IMR-90 (cell line): Measurements from ENCODE around the gene DNAJC6. TPM values are rescaled to one million over a fixed set of nuclear protein-coding genes. Genes with fewer than 3 reads are reported as not detected.
"Not testable (repeated sequence)": the region's sequence is repeated elsewhere in the genome, so short reads cannot be mapped to it uniquely, and the experiment has no call there.

ENCODE experiments used
- ATAC-seq: fragments of 200-7000 bp; cut with Tn5 transposase; 2 replicates; pipeline ENCODE4 v1.9.1; 2020; ENCODE audit warnings: low read depth, mild to moderate bottlenecking, moderate library complexity
- BruUV-seq: library from RNA; stranded (reverse); fragments of 400-500 nt; replicated peaks from 2 replicates; lab custom pipeline; 2021; lab: Mats Ljungman, UMichigan
- CTCF ChIA-PET: fragments of 300-600 bp; formaldehyde crosslinking; extraction: SDS; loops from one replicate; lab custom pipeline; 2021; ENCODE audit warnings: antibody characterized with exemption; lab: Yijun Ruan, JAX
- POLR2A ChIA-PET: fragments of 300-600 bp; sonication (Branson Sonifier 250); formaldehyde crosslinking; loops from one replicate; lab custom pipeline; 2022; ENCODE audit warnings: antibody characterized with exemption; ENCODE audit not compliant: unreplicated experiment; lab: Charles Lee
- DNase-seq: peaks from one replicate; pipeline ENCODE4 v3.0.0; 2013
- H2AFZ ChIP-seq: replicated peaks from 2 replicates; pipeline ENCODE3; 2013; ENCODE audit warnings: low read length, mild to moderate bottlenecking; ENCODE audit not compliant: poor library complexity
- H2AK5ac ChIP-seq: 2 replicates; pipeline ENCODE4 v1.6.1; 2013; ENCODE audit warnings: low read depth, low read length, inconsistent platforms
- H2AK9ac ChIP-seq: replicated peaks from 2 replicates; pipeline ENCODE3; 2013; ENCODE audit warnings: mild to moderate bottlenecking, low read depth, low read length, moderate library complexity; ENCODE audit not compliant: poor library complexity
- H2BK120ac ChIP-seq: 2 replicates; pipeline ENCODE4 v1.6.1; 2013; ENCODE audit warnings: low read depth, low read length, inconsistent platforms
- H2BK15ac ChIP-seq: 3 replicates; pipeline ENCODE4 v1.6.1; 2013; ENCODE audit warnings: low read depth, low read length, inconsistent platforms
- H2BK20ac ChIP-seq: 2 replicates; pipeline ENCODE4 v1.6.1; 2013; ENCODE audit warnings: low read depth, mild to moderate bottlenecking, inconsistent platforms, low read length, moderate library complexity
- H2BK5ac ChIP-seq: 2 replicates; pipeline ENCODE4 v1.6.1; 2013; ENCODE audit warnings: mild to moderate bottlenecking, low read depth, low read length, inconsistent platforms; ENCODE audit not compliant: poor library complexity, severe bottlenecking
- H3K14ac ChIP-seq: replicated peaks from 2 replicates; pipeline ENCODE4 v1.6.1; 2013; ENCODE audit warnings: low read depth, low read length, inconsistent platforms
- H3K18ac ChIP-seq: 2 replicates; pipeline ENCODE4 v1.6.1; 2013; ENCODE audit warnings: low read depth, low read length, control low read depth
- H3K23ac ChIP-seq: 2 replicates; pipeline ENCODE4 v1.6.1; 2013; ENCODE audit warnings: low read depth, low read length, inconsistent platforms
- H3K27ac ChIP-seq: 2 replicates; pipeline ENCODE4 v1.5.1; 2013; ENCODE audit warnings: mild to moderate bottlenecking, control low read depth, low read length; ENCODE audit not compliant: insufficient read depth
- H3K27me3 ChIP-seq: 2 replicates; pipeline ENCODE4 v1.6.1; 2013; ENCODE audit warnings: low read length; ENCODE audit not compliant: control insufficient read depth, insufficient read depth
- H3K36me3 ChIP-seq: 2 replicates; pipeline ENCODE4 v1.6.1; 2013; ENCODE audit warnings: low read length, mixed read lengths; ENCODE audit not compliant: control insufficient read depth, insufficient read depth
- H3K4ac ChIP-seq: 2 replicates; pipeline ENCODE4 v1.6.1; 2013; ENCODE audit warnings: low read depth, low read length, inconsistent platforms
- H3K4me1 ChIP-seq: 2 replicates; pipeline ENCODE4 v1.6.1; 2013; ENCODE audit warnings: low read length, mixed read lengths; ENCODE audit not compliant: control insufficient read depth, insufficient read depth
- H3K4me2 ChIP-seq: 2 replicates; pipeline ENCODE4 v1.6.1; 2013; ENCODE audit warnings: low read depth, mild to moderate bottlenecking, control low read depth, low read length, moderate library complexity
- H3K4me3 ChIP-seq: 2 replicates; pipeline ENCODE4 v1.5.1; 2013; ENCODE audit warnings: low read depth, mild to moderate bottlenecking, control low read depth, low read length, moderate library complexity; ENCODE audit not compliant: insufficient read depth
- H3K56ac ChIP-seq: 2 replicates; pipeline ENCODE4 v1.6.1; 2013; ENCODE audit warnings: low read length, inconsistent platforms; ENCODE audit not compliant: insufficient read depth; ENCODE audit errors: extremely low read depth
- H3K79me1 ChIP-seq, 2 experiments: 2 replicates each; pipeline ENCODE4 v1.6.1; 2013; ENCODE audit warnings: low read length in 2 of 2, inconsistent platforms in 1 of 2, low read depth in 1 of 2
- H3K9ac ChIP-seq: 2 replicates; pipeline ENCODE4 v1.6.1; 2013; ENCODE audit warnings: low read depth, low read length, control low read depth
- H3K9me1 ChIP-seq: 2 replicates; pipeline ENCODE4 v1.6.1; 2013; ENCODE audit warnings: low read length, inconsistent platforms; ENCODE audit not compliant: insufficient read depth
- H3K9me3 ChIP-seq: 2 replicates; pipeline ENCODE4 v1.6.1; 2013; ENCODE audit warnings: low read length; ENCODE audit not compliant: control insufficient read depth, insufficient read depth
- H4K20me1 ChIP-seq: 2 replicates; pipeline ENCODE4 v1.6.1; 2013; ENCODE audit warnings: low read length, inconsistent platforms; ENCODE audit not compliant: insufficient read depth
- H4K5ac ChIP-seq: 2 replicates; pipeline ENCODE4 v1.6.1; 2013; ENCODE audit warnings: mild to moderate bottlenecking, low read depth, low read length, control low read depth
- H4K8ac ChIP-seq, 2 experiments: 2 replicates each; pipeline ENCODE4 v1.6.1; 2013; ENCODE audit warnings: low read depth in 2 of 2, low read length in 2 of 2, control low read depth in 1 of 2, inconsistent platforms in 1 of 2
- H4K91ac ChIP-seq: 2 replicates; pipeline ENCODE4 v1.6.1; 2013; ENCODE audit warnings: low read depth, low read length, inconsistent platforms; ENCODE audit not compliant: insufficient read depth
- WGBS, 2 experiments: methylation state at CpG; one replicate each; pipeline versions ENCODE4 v1.1.5 to v1.1.7; 2013; ENCODE audit warnings: missing lambda C conversion rate in 2 of 2; ENCODE audit not compliant: insufficient read length in 1 of 2; ENCODE audit errors: extremely low coverage in 2 of 2; 5-methylcytosine and 5-hydroxymethylcytosine counted together
- dilution Hi-C: fragments of 300-500 bp; cut with HindIII; formaldehyde crosslinking; loops from one replicate; pipeline ENCODE4 v1.14.3; 2018; ENCODE audit warnings: low sequenced_read_pairs; ENCODE audit not compliant: unreplicated experiment
- in situ Hi-C: fragments of 300-500 bp; cut with MboI; formaldehyde crosslinking; loops from 3 replicates; pipeline ENCODE4 v1.14.3; 2019; ENCODE audit warnings: low sequenced_read_pairs, inconsistent platforms, mixed read lengths
- intact Hi-C: fragments of 100-400 bp; cut with micrococcal nuclease; formaldehyde crosslinking; loops from 2 replicates; pipeline ENCODE4 v1.10.0; 2022
- polyA plus RNA-seq, 3 experiments: library from polyadenylated mRNA; depleted of rRNA; stranded (reverse); fragments of >200 nt; gene quantifications; 2 replicates each; pipeline ENCODE4 v1.2.3, GENCODE V29; 2012; ENCODE audit warnings: low replicate concordance in 1 of 3
- total RNA-seq: library from RNA; depleted of rRNA; stranded (reverse); fragments of >200 nt; gene quantifications from 2 replicates; pipeline ENCODE4 v1.2.3, GENCODE V29; 2012

Gene DNAJC6
- total and polyA plus RNA-seq, 2 of the 4 experiments (the other 2 are of a cell fraction), result 0.05 to 0.18 TPM

- H3K36me3 ChIP-seq, H2AFZ ChIP-seq, H3K18ac ChIP-seq, H3K56ac ChIP-seq, H3K23ac ChIP-seq, H3K9me3 ChIP-seq, H3K4me1 ChIP-seq, POLR2A ChIA-PET, H2AK5ac ChIP-seq, BruUV-seq, H3K4me2 ChIP-seq, H2BK5ac ChIP-seq, H2AK9ac ChIP-seq, H4K91ac ChIP-seq, H3K27ac ChIP-seq, H3K4me3 ChIP-seq, dilution Hi-C loops, H3K14ac ChIP-seq, H2BK20ac ChIP-seq, H3K9ac ChIP-seq, DNase-seq, ATAC-seq, in situ Hi-C loops, H2BK120ac ChIP-seq, H3K9me1 ChIP-seq, H4K5ac ChIP-seq, H3K79me1 ChIP-seq, H4K8ac ChIP-seq, H3K27me3 ChIP-seq, intact Hi-C loops, H4K20me1 ChIP-seq, H3K4ac ChIP-seq, CTCF ChIA-PET, H2BK15ac ChIP-seq: not testable (repeated sequence)
- WGBS, 2 experiments, result no CpG with 5 or more reads among the region's 9 CpGs
Measured at GRCh38 chr1:65291818-65292217, 17.5 kb upstream of the DNAJC6 start.
